Esophagus muscularis mucosa (tissue), 4 donors: ENCODE measurements around the gene SNX13.

Experiments
- EP300 ChIP-seq: sonication (generic); formaldehyde crosslinking; IDR thresholded peaks from one replicate; pipeline ENCODE4 v1.6.1; 2017; ENCODE audit warnings: antibody characterized with exemption
- POLR2A ChIP-seq: fragments of 450-650 bp; IDR thresholded peaks from one replicate; pipeline ENCODE4 v1.6.1; 2017; ENCODE audit warnings: antibody characterized with exemption, moderate library complexity, mild to moderate bottlenecking, low read depth
- POLR2AphosphoS5 ChIP-seq, 2 donors: sonication (generic); formaldehyde crosslinking; IDR thresholded peaks; one replicate each; pipeline ENCODE4 v1.6.1; 2017; ENCODE audit warnings: antibody characterized with exemption in 2 of 2
- TF ChIP-seq, protein P1 (sequence below), 3 experiments: fragments of 200-600 bp in 2 of 3; fragments of 450-650 bp in 1 of 3; sonication (generic) in 2 of 3; IDR thresholded peaks; one replicate each; pipeline ENCODE4 v1.5.1; 2017 to 2019; ENCODE audit warnings: antibody characterized with exemption in 3 of 3, mild to moderate bottlenecking in 2 of 3, moderate library complexity in 1 of 3

DNA sequence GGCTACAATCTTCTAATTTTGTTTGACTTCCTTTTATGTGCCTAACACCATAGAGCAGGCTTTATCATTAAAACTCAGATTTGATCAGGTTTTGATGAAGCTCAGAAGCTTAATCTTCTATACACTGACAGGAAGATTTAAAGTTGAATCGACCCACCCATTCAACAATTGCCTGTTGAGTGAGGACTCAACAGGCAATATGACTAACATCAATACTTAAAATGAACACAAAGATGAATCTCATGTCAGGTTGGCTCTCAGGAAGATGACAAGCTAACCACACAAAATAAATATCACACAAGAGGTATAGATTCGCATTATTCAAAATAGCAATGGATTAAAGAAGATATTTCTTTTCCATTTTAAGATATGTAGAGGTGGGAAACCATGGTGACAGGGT lies 36.7 kb upstream of the SNX13 start:
- TF ChIP-seq, protein P1, sequence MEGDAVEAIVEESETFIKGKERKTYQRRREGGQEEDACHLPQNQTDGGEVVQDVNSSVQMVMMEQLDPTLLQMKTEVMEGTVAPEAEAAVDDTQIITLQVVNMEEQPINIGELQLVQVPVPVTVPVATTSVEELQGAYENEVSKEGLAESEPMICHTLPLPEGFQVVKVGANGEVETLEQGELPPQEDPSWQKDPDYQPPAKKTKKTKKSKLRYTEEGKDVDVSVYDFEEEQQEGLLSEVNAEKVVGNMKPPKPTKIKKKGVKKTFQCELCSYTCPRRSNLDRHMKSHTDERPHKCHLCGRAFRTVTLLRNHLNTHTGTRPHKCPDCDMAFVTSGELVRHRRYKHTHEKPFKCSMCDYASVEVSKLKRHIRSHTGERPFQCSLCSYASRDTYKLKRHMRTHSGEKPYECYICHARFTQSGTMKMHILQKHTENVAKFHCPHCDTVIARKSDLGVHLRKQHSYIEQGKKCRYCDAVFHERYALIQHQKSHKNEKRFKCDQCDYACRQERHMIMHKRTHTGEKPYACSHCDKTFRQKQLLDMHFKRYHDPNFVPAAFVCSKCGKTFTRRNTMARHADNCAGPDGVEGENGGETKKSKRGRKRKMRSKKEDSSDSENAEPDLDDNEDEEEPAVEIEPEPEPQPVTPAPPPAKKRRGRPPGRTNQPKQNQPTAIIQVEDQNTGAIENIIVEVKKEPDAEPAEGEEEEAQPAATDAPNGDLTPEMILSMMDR (IDR thresholded peaks at IDR 0.05), result no peak
- TF ChIP-seq POLR2A (no peak), EP300 (no peak), POLR2AphosphoS5 (IDR thresholded peaks at IDR 0.05) (no peak)
